Astrocyte (in vitro differentiated cells and primary cell): Measurements from ENCODE around the gene BMPR2. TPM values are rescaled to one million over a fixed set of nuclear protein-coding genes. Genes with fewer than 3 reads are reported as not detected.

ENCODE experiments used
- DNase-seq: peaks from one replicate; pipeline ENCODE4 v3.0.0-alpha.2; 2010; ENCODE audit warnings: low read depth
- FAIRE-seq: peaks from 2 replicates; lab custom pipeline; 2011; peaks lifted over from hg19 to GRCh38; lab: Jason Lieb, UNC
- H2AFZ ChIP-seq: 2 replicates; pipeline ENCODE4 v1.6.0; 2012; ENCODE audit warnings: low read depth, low read length, inconsistent platforms
- H3K27ac ChIP-seq: 2 replicates; pipeline ENCODE4 v1.5.1; 2011; ENCODE audit warnings: low read depth, low read length, inconsistent platforms
- H3K27me3 ChIP-seq: 2 replicates; pipeline ENCODE4 v1.6.0; 2011; ENCODE audit warnings: low read length, inconsistent platforms; ENCODE audit not compliant: insufficient read depth
- H3K36me3 ChIP-seq: 2 replicates; pipeline ENCODE4 v1.5.1; 2011; ENCODE audit warnings: low read length, inconsistent platforms; ENCODE audit not compliant: insufficient read depth
- H3K4me1 ChIP-seq: 2 replicates; pipeline ENCODE4 v1.5.1; 2011; ENCODE audit warnings: low read length, inconsistent platforms; ENCODE audit not compliant: insufficient read depth
- H3K4me2 ChIP-seq: 2 replicates; pipeline ENCODE4 v1.6.0; 2012; ENCODE audit warnings: low read length, inconsistent platforms
- H3K4me3 ChIP-seq: 2 replicates; pipeline ENCODE4 v1.5.1; 2011; ENCODE audit warnings: low read depth, mild to moderate bottlenecking, low read length, inconsistent platforms; ENCODE audit not compliant: insufficient read depth
- H3K79me2 ChIP-seq: 2 replicates; pipeline ENCODE4 v1.6.0; 2012; ENCODE audit warnings: mild to moderate bottlenecking, low read length, inconsistent platforms; ENCODE audit not compliant: insufficient read depth
- H3K9ac ChIP-seq: 2 replicates; pipeline ENCODE4 v1.6.0; 2012; ENCODE audit warnings: mild to moderate bottlenecking, low read length, inconsistent platforms
- H3K9me3 ChIP-seq: 2 replicates; pipeline ENCODE4 v1.5.1; 2012; ENCODE audit warnings: low read depth, mild to moderate bottlenecking, low read length, inconsistent platforms; ENCODE audit not compliant: insufficient read depth
- H4K20me1 ChIP-seq: 2 replicates; pipeline ENCODE4 v1.6.0; 2012; ENCODE audit warnings: low read length, inconsistent platforms; ENCODE audit not compliant: insufficient read depth
- H3K27ac Mint-ChIP-seq: one replicate; pipeline ENCODE4 v1.8.0; 2021; ENCODE audit warnings: mild to moderate bottlenecking, mixed read lengths; ENCODE audit not compliant: unreplicated experiment
- H3K27me3 Mint-ChIP-seq: one replicate; pipeline ENCODE4 v1.8.0; 2021; ENCODE audit warnings: low read depth, mixed read lengths; ENCODE audit not compliant: unreplicated experiment
- H3K36me3 Mint-ChIP-seq: one replicate; pipeline ENCODE4 v1.8.0; 2021; ENCODE audit warnings: low read depth, mixed read lengths; ENCODE audit not compliant: unreplicated experiment
- H3K4me1 Mint-ChIP-seq: one replicate; pipeline ENCODE4 v1.8.0; 2021; ENCODE audit warnings: low read depth, mixed read lengths; ENCODE audit not compliant: unreplicated experiment
- H3K4me3 Mint-ChIP-seq: one replicate; pipeline ENCODE4 v1.8.0; 2021; ENCODE audit warnings: mild to moderate bottlenecking, moderate library complexity, mixed read lengths; ENCODE audit not compliant: unreplicated experiment
- H3K9me3 Mint-ChIP-seq: one replicate; pipeline ENCODE4 v1.8.0; 2021; ENCODE audit warnings: mild to moderate bottlenecking, mixed read lengths; ENCODE audit not compliant: unreplicated experiment
- CTCF ChIP-seq: IDR thresholded peaks from 2 replicates; pipeline ENCODE4 v1.5.1; 2011; ENCODE audit warnings: low read depth, mild to moderate bottlenecking, inconsistent platforms, low read length, moderate library complexity; ENCODE audit not compliant: insufficient read depth
- EZH2 ChIP-seq: IDR thresholded peaks from 2 replicates; pipeline ENCODE4 v1.6.1; 2012; ENCODE audit warnings: mild to moderate bottlenecking, low read length, inconsistent platforms; ENCODE audit not compliant: insufficient read depth
- total RNA-seq: library from RNA; stranded (reverse); gene quantifications from 2 replicates; pipeline ENCODE4 v1.2.1, GENCODE V29; 2021

Gene BMPR2
- total RNA-seq, 1 donor from 2014 or later: 93.1 TPM

GRCh38 chr2:202599105-202599504, 223.0 kb downstream of the BMPR2 start:
- Histone ChIP-seq H3K4me1 (no peaks in the 10 kb centered on the region), H3K36me3 (no peaks in the 10 kb centered on the region), H3K27me3 (no peaks in the 10 kb centered on the region), H3K4me2 (no peak overlapping the region), H3K4me3 (no peak overlapping the region), H3K79me2 (no peaks in the 10 kb centered on the region), H4K20me1 (no peaks in the 10 kb centered on the region), H3K9ac (no peak overlapping the region), H3K27ac (no peak overlapping the region), H3K9me3 (no peaks in the 10 kb centered on the region), H2AFZ (no peak overlapping the region)
- no peak for TF ChIP-seq EZH2
- no peak for TF ChIP-seq CTCF
- DNase-seq (no peak), FAIRE-seq (no peak)
- Mint-ChIP-seq H3K4me1 (no peaks in the 10 kb centered on the region), H3K27ac (no peak overlapping the region), H3K27me3 (no peaks in the 10 kb centered on the region), H3K9me3 (no peaks in the 10 kb centered on the region), H3K36me3 (peaks cover 2% of the 10 kb centered on the region), H3K4me3 (no peak overlapping the region)

DNA sequence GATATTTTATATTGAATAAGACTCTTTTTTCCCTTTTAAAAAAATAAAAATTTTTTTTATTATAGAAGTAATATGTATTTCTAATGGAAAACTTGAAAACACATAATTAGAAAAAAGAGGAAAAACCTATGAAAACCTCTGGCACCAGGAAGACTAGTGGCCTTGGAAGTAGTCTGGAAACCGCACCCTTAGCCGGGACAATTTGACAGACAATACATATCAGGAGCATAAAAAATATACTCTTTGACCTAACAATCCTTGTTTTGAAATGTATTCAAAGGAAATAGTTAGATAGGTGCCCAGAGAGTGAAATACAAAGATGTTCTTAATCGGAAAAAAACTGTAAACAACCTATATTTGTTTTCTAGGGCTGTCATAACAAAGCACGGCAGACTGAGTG, 223.8 kb downstream of the BMPR2 start:
- no peak overlapping the region for H3K4me3 Mint-ChIP-seq
- H3K36me3 Mint-ChIP-seq: no peaks in the 10 kb centered on the region
- H3K27me3 ChIP-seq: no peaks in the 10 kb centered on the region
- FAIRE-seq: no peak
- TF ChIP-seq EZH2: no peak
- TF ChIP-seq CTCF: no peak
- no peak overlapping the region for H3K27ac ChIP-seq
- no peak overlapping the region for H3K9ac ChIP-seq
- H3K27ac Mint-ChIP-seq: no peak overlapping the region
- no peak overlapping the region for H2AFZ ChIP-seq
- no peaks in the 10 kb centered on the region for H3K27me3 Mint-ChIP-seq
- H3K4me3 ChIP-seq: no peak overlapping the region
- H3K79me2 ChIP-seq: no peaks in the 10 kb centered on the region
- H3K9me3 Mint-ChIP-seq: no peaks in the 10 kb centered on the region
- no peak for DNase-seq
- H3K4me2 ChIP-seq: no peak overlapping the region
- no peaks in the 10 kb centered on the region for H3K9me3 ChIP-seq
- no peaks in the 10 kb centered on the region for H3K4me1 ChIP-seq
- H3K4me1 Mint-ChIP-seq: peaks cover 3% of the 10 kb centered on the region
- no peaks in the 10 kb centered on the region for H4K20me1 ChIP-seq
- no peaks in the 10 kb centered on the region for H3K36me3 ChIP-seq

DNA sequence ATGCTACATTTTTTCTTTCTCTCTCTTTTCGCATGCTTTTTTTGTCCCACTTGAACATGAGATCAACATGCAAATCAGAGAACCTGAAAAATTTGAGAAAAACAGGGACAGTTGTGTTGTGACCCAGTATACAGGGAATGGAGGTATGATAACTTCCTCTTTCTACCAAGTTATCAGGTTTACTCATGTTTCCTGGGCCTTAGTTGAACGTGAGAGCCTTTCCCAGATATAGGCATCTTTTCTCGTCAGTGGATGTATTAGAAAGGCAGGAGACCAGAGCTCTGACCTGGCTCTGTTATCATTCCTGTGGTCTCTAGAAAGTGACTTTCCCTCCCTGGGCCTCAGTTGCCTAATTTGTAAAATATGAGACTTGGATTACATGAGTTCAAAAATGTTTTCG, 228.6 kb downstream of the BMPR2 start:
- no peaks in the 10 kb centered on the region for H3K27me3 Mint-ChIP-seq
- Histone ChIP-seq H3K9ac (no peak overlapping the region), H3K36me3 (no peaks in the 10 kb centered on the region), H2AFZ (no peak overlapping the region), H3K4me3 (no peak overlapping the region), H3K4me2 (no peak overlapping the region), H3K4me1 (no peaks in the 10 kb centered on the region), H3K9me3 (no peaks in the 10 kb centered on the region), H3K27ac (no peak overlapping the region), H3K79me2 (no peaks in the 10 kb centered on the region), H3K27me3 (no peaks in the 10 kb centered on the region), H4K20me1 (no peaks in the 10 kb centered on the region)
- H3K9me3 Mint-ChIP-seq: no peaks in the 10 kb centered on the region
- TF ChIP-seq CTCF (no peak), EZH2 (no peak)
- H3K27ac Mint-ChIP-seq: no peak overlapping the region
- FAIRE-seq (no peak), DNase-seq (peak; percentile 8)
- H3K4me1 Mint-ChIP-seq: peaks cover 8% of the 10 kb centered on the region
- H3K4me3 Mint-ChIP-seq: no peak overlapping the region
- no peaks in the 10 kb centered on the region for H3K36me3 Mint-ChIP-seq
